ENCODE data around the gene CMTM2.
"Not testable (repeated sequence)": the region's sequence is repeated elsewhere in the genome, so short reads cannot be mapped to it uniquely, and the experiment has no call there.

The CMTM2 gene

DNA sequence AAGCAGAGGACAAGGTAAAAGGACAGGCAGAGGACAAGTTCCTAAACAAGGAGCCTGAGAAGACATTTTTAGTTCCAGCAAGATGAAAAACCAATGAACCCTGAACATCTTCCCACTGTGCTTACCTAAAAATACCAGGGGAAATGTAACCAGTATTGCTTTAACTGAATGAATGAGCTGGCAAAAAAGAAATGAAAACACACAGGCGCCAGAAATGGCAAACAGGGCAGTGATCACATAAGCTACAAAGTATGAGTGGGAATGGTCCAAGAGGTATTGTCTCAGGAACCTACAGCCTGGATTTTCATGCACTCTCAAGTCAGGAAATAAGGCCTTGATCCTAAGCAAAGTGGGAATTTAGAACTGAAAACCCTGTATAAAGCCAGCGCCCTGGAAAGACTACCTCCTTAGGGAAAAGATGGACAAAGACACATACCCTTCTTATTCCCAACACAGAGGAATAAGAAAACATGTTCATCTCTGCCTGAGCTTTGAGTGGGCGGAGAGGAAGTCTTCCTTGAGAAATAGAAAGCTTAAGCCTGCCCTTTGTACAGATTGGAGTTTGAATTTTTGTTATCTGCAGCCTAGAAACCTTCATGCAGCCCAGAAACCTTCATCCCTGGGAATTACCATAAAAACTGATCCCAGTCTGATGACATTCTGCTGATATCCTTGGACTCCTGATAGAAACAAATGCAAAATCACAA lies 2.1 kb downstream of the CMTM2 start:
- in situ Hi-C loops (cut with MboI; ENCODE audit: low sequenced_read_pairs), result no loop called here

DNA sequence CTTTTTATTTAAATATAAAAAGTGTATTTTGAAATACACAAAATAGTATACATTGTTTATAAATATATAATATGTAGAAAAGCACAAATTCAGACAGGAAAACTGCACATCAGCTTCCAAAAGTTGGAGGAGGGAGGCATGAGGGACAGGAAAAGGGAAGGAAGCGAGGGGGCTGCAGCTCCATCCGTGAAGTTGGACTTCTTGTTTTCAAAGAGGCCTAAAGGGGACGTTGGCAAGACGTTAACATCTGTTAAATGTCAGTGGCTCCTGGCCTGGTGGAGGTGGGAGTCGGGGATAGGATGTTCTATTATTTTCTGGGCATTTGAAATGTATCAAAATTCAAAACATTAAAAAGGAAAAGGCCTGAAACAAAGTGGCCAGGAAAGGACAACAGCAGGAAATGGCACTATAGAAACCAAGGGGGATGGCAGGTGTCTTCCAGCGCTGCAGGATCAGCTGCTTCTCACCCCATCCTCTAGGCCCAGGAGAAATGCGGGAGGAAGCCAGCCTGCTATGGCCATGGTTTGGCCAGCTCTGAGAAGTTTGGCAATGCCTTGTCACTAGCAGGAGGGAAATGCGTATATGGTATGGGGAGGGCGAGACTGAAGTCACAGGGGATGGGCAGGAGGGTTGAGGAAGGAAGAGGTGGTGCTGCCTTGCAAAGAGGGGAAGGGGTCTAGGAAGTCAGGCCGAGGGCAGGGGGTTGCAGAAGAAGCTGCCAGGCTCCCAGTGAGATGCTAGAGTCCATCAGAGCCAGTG lies 6.4 kb downstream of the CMTM2 start:
- in situ Hi-C loops (cut with MboI; ENCODE audit: low sequenced_read_pairs), result loop anchor here (5.0 kb wide), 1 partner anchor 178 kb away; no protein-coding TSS in a partner anchor

DNA sequence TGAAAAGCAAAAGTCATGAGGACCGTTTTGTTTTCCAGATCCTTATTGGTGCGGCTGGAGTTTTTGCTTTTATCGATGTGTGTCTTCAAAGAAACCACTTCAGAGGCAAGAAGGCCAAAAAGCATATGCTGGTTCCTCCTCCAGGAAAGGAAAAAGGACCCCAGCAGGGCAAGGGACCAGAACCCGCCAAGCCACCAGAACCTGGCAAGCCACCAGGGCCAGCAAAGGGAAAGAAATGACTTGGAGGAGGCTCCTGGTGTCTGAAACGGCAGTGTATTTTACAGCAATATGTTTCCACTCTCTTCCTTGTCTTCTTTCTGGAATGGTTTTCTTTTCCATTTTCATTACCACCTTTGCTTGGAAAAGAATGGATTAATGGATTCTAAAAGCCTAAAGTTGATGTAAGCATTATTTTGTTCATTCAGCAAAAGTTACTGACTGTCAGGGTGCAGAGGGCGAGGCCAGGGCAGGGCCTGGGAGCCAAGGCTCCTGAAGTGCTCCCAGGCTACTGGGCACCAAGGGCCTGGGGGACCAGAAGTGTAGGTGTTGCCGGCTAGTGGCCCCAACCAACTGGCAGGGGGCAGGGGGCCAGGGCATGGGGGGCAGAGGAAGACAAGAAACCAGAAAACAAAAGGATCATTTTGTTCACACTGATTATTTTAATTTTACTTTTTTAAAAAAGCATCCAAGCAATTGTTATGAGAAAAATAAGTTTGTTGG lies 8.8 kb downstream of the CMTM2 start:
- in situ Hi-C loops (cut with MboI; ENCODE audit: low sequenced_read_pairs), result loop anchor here (5.0 kb wide), 1 partner anchor 181 kb away; no protein-coding TSS in a partner anchor

DNA sequence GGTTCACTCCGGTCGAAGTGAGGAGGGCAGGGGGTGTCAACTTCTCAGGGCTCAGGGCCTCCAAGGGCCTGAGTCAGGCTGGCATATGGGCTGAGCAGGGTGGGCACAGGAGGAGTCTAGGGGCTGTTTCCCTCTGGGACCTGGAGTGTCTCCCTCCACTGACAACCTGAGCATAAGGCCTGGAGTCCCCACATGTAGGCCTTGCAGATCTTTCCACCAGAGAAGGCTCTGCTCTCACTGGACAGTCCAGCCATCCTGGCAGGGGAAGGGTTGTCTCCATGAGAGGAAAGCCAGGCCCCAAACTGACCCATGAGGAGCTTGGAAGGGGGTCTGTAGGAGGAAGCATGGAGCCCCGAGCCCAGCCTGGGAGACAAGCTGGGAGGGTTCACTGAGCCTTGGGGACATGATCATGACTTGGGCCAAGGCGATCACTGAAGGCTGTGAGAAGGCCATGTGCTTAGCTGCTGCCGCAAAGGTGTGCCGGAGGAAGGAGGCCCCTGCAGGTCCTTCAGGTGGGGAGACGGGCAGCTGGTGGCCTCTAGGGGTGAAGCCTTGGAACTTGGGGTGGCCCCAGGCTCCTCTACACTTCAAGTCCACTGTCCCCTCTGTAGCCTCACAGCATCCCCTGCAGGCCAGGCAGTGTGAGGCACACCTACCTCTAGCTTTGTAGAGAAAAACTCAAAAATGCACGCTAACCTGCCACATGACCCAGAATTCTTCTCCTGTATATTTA lies 9.9 kb downstream of the CMTM2 start:
- in situ Hi-C loops (cut with MboI; ENCODE audit: low sequenced_read_pairs), result loop anchor here (5.0 kb wide), 1 partner anchor 182 kb away; no protein-coding TSS in a partner anchor

DNA sequence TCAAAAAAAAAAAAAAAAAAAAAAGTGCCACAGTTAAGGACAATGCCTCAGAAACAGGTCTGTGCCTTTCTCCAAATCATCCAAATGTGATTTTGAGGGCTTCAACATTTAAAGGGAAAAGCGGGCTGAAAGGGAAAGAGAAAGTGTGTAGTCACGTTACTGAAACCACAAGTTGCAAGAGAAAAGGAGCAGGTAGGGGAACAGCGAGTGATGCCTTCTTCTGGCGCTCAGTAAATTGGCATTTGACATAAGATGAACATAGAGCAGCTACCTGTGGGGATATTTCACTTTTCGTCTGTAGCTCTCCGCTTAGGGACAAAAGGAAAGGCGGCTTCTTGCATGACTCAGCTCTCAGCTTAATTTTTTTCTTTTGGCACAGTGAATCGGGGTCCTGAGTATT lies 11.1 kb downstream of the CMTM2 start:
- in situ Hi-C loops (cut with MboI; ENCODE audit: low sequenced_read_pairs), result no loop called here

DNA sequence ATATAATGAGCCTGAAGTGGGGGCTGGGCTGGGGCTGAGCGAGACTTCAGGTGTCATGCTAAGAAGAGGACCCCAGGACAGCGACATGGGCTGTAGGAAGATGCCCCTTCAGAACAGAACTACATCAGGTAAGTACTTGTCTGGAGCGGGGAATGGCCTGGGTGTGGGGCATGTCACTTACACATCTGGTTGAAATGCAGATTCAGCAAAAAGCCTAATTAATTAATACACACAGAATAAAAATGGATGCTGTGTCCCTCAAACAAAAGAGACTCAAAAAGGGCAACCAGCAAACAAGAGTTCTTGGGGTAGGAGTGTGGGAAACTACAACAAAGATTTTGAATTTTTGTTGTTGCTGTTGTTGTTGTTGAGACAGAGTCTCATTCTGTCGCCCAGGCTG lies 11.8 kb downstream of the CMTM2 start:
- in situ Hi-C loops (cut with MboI; ENCODE audit: low sequenced_read_pairs), result no loop called here

DNA sequence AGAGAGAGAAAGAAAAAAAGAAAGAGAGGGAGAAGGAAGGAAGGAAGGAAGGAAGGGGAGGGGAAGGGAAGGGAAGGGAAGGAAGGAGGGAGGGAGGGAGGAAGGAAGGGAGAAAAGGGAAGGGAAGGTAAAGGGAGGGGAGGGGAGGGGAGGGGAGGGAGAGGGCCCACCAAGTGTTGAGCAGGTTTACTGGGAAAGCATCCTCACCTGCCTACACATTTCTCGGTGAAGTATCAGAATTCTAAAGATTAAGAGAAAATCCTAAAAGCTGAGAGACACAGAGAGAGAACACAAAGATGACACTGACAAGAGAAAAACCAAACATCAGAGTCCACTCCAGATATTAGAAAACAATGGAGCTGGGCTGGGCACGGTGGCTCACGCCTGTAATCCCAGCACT lies 13.0 kb downstream of the CMTM2 start:
- in situ Hi-C loops (cut with MboI; ENCODE audit: low sequenced_read_pairs), result no loop called here

DNA sequence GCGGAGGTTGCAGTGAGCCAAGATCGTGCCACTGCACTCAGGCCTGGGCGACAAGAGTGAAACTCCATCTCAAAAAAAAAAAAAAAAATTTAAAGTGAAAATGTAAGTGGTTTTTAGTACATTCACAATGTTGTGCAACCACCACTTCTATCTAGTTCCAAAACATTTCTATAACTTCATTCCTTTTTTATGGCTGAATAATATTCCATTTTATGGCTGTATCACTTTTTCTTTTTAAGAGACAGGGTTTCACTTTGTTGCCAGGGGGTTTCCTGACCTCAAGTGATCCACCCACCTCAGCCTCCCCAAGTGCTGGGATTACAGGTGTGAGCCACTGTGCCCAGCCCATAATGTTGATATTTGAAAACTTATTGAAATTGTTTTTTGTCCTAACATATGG lies 13.6 kb downstream of the CMTM2 start:
- in situ Hi-C loops (cut with MboI; ENCODE audit: low sequenced_read_pairs), result no loop called here

DNA sequence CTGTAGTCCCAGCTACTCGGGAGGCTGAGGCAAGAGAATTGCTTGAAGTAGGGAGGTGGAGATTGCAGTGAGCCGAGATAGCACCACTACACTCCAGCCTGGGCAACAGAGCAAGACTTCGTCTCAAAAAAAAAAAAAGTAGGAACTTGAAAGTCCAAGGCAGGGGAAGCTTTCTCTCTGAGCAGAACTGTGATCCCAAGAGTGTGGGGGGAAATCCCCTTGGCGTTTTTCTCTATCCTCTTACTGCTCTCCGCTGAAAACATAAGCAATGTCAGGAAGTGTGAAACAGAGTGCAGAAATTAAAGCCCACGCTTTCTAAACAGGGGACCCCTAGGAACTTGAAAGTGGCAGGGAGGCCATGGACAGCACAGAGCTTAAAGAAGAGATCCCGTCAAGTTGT lies 15.5 kb downstream of the CMTM2 start:
- in situ Hi-C loops (cut with MboI; ENCODE audit: low sequenced_read_pairs), result no loop called here

DNA sequence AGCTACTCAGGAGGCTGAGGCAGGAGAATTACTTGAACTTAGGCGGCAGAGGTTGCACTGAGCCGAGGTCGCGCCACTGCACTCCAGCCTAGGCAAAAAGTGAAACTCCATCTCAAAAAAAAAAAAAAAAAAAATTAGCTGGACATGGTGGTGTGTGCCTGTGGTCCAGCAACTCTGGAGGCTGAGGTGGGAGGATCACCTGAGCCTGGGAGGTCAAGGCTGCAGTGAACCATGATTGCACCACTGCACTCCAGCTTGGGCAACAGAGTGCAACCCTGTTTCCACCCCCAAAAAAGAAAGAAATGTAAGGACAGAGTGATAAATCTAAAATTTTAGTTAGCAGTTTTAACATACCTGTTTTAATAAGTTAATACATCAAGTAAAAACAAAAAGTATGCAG lies 17.3 kb downstream of the CMTM2 start:
- in situ Hi-C loops (cut with MboI; ENCODE audit: low sequenced_read_pairs), result not testable (repeated sequence)

DNA sequence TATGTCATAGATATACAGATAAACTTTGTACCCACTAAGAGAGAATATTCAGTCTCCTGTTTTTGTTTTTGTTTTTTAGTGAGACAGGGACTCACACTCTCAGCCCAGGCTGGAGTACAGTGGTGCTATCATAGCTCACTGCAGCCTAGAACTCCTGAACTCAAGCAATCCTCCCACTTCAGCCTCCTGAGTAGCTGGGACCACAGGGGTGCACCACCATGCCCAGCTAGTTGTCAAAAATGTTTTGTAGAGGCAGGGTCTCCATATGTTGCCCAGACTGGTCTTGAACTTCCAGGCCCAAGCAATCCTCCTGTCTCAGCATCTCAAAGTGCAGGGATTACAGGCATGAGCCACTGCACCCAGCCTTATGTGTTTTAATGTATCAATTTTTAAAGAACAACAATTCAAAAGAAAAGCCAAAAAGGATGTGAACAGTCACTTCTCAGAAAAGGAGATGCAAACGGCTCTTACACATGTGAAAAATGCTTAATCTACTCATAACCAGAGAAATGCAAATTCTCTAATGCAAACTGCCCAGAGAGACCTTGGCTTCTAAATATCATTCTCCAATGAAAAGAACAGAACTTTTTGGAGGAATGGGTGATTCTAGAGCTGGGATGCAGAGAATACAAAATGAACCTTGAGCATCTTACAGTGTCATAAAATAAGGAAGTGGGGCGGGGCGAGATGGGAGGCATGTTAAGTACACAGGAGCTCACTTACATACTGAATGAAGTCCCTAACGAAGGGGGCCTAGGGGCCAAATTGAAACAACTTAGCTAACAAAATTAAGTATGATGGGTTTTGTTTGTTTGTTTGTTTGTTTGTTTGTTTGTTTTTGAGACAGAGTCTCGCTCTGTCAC lies 18.0 kb downstream of the CMTM2 start:
- in situ Hi-C loops (cut with MboI; ENCODE audit: low sequenced_read_pairs), result no loop called here

DNA sequence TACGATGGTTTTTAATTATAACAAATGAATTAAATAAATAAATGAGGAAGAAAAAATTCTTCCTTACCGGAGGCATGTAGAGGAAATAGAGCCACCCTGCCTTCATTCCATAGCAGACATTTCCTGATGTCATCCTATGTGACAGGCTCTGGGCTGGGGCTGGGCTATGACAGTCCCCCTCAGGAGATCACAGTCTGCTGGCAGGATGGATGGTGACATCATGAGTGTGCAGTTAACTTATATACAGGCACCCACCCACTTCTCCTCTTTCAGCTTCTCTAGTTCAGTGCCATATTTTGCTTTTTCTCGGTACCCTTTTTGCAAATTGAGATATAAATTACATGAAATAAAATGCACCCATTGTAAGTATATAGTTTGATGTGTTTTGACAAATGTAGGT lies 18.8 kb downstream of the CMTM2 start:
- in situ Hi-C loops (cut with MboI; ENCODE audit: low sequenced_read_pairs), result no loop called here

DNA sequence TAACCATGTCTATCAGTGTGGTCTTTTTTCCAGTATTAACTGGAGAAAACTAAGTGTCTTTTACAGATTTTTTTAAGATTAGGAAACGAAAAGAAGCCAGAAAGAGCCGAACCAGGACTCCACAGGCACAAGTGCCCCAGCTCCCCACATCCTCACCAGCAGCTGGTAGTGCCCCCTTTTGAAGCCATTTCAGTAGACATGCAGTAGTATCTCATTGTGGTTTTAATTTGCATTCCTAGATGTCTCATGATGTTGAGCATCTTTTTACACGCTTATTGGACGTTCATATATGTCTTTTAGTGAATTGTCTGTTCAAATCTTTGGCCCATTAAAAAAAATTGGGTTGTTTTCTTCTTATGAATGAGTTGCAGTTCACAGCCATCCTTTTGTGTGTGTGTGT lies 20.5 kb downstream of the CMTM2 start:
- in situ Hi-C loops (cut with MboI; ENCODE audit: low sequenced_read_pairs), result no loop called here

DNA sequence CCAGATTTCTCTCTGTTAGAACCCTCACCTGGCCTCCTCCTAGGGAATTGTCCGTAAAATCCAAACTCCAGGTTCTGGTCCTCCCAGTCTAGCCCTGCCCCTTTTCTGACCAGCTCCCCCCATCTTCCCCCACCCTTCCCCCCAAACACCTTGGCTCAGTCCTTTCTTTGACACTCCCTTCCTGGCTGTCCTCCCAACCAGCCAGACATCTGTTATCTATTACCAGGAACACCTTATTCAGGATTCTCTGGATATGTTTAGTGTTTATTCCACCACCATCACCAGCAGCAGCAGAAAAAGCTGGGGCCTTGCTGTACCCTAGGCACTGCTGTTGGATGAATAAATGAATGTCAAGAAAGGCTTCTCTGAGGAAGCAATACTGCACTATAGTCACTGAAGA lies 21.2 kb downstream of the CMTM2 start:
- in situ Hi-C loops (cut with MboI; ENCODE audit: low sequenced_read_pairs), result no loop called here

DNA sequence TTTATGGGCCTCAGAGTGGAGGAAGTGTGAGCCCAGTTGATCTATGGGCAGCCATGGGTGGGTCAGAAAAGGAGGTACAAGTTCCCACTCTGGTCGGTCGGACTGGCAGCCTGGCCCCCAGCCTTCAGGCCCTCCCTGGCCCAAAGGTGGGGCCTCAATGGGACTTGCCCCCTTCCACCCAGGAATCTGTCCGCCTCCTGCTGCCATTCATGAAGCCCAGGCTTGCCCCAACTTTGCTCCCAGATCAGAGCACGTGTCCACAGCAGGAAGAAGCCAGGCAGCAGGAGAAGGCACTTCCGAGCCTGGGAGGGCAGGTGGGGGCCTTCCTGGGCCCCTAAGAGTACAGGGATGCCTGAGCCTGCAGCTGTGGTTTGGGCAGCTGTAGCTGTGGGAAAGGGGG lies 22.2 kb downstream of the CMTM2 start:
- in situ Hi-C loops (cut with MboI; ENCODE audit: low sequenced_read_pairs), result no loop called here

DNA sequence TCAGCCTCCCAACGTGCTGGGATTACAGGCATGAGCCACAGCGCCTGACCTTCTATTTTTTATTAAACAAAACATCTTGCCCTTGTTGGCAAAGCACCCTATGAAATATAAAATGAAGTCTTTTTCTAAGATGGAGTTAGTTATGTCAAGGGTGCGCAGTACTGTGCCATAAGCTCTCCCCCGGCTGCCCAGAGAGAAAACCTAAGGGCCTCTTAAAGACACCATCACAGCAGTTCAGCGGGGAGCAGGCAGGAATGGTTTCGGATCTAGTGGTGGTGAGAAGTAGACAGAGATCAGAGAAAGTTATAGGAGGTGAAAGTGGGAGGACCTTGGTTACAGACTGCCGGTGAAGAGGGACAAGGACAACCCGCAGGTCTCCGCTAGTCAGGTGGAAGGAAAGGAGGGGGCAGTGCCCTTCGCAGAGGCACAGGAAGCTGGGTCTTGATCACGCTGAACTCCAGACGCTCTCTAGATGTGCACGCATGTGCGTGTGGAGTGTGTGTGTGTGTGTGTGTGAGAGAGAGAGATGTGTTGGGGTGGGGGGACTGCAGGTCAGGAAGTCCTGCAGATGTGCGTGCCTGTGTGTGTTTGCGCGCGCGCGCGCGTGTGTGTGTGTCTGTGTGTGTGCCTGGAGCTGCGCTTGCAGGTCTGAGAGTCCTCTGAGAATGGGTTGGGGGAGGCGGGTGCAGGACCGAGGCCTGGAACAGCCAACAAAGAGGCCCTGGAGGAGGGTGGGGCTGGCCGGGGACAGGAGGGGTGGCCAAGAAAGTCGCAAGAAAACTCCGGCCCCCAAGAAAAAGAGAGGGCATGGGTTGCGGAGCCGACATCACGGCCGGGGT lies 24.5 kb downstream of the CMTM2 start:
- in situ Hi-C loops (cut with MboI; ENCODE audit: low sequenced_read_pairs), result no loop called here

DNA sequence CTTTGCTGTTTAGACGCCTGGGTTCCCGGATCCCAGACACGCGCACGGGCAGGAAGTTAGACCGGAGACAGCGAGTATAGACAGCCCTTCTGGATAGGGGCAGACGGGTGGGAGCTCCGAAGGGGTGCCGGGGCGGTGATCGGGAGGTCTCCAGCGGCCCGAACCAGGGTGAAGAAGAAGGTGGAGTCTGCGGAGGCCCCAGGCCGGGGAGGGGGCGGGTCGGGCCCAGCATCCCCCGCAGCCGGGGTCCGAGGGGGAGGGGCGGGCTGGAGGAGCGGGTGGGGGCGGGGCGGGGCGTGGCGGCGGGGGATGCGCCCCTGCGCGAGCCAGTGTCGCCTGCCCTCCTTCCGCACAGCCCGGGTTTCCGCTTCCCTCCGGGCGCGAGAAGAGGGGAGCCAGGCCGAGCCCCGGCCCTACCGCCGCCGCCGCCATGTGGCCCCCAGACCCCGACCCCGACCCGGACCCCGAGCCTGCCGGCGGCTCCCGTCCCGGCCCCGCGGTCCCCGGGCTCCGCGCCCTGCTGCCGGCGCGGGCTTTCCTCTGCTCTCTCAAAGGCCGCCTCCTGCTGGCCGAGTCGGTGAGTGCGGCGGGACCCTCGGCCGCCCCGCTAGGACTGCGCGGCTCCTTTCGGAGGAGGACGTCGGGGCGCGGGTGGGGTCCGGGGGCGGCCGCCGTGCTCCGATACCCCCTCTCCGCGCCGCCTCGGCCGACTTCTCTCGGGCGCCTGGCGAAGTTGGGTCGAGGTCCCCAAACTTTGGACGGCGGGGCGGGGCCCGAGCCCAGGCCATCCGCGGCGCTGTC lies 25.3 kb downstream of the CMTM2 start, which contains the start of gene CMTM3:
Gene CMTM3, plus strand, starts transcription at position 329 of the 801 bp plus-strand sequence. Its CDS starts 102 bp downstream, at position 431.
- in situ Hi-C loops (cut with MboI; ENCODE audit: low sequenced_read_pairs), result no loop called here

All from HL-60/S4 (cell line).